K562 (cell line): ENCODE measurements around the gene DYNLT4. TPM values are rescaled to one million over a fixed set of nuclear protein-coding genes. Genes with fewer than 3 reads are reported as not detected.

Experiments
- ARID1B ChIP-seq: fragments of 450-650 bp; IDR thresholded peaks from 2 replicates; pipeline ENCODE4 v1.6.1; 2016; ENCODE audit warnings: antibody characterized with exemption, mild to moderate bottlenecking, inconsistent platforms
- PHF20 ChIP-seq: fragments of 450-650 bp; IDR thresholded peaks from 2 replicates; pipeline ENCODE4 v1.6.1; 2018; ENCODE audit not compliant: partially characterized antibody
- ZFP30 ChIP-seq: fragments of 250-450 bp; sonication (Bioruptor Pico); IDR thresholded peaks from 2 replicates; pipeline ENCODE4 v1.8.0; 2022; ENCODE audit warnings: moderate library complexity, mild to moderate bottlenecking, inconsistent platforms, borderline replicate concordance
- ZNF23 ChIP-seq: fragments of 250-450 bp; sonication (Bioruptor Pico); IDR thresholded peaks from 2 replicates; pipeline ENCODE4 v1.4.0; 2020; ENCODE audit warnings: mild to moderate bottlenecking
- polyA plus RNA-seq, 8 experiments: library from polyadenylated mRNA; depleted of rRNA in 4 of 8; stranded (reverse) in 5 of 8; unstranded in 3 of 8; fragments of >200 nt; fragmentation: Nextera tagmentation in 2 of 8; fragmentation: Illumina TruSeq in 1 of 8; extraction: Ambion mirVana in 2 of 8; extraction: Trizol in 1 of 8; gene quantifications; 2 replicates each; pipeline versions ENCODE4 v1.2.1 to v1.2.3, GENCODE V29; 2011 to 2014; ENCODE audit warnings: inconsistent platforms in 1 of 8, missing spikeins in 1 of 8
- total RNA-seq, 7 experiments: library from RNA; depleted of rRNA in 6 of 7; stranded (reverse); fragments of >200 nt in 6 of 7; fragmentation: Illumina TruSeq in 2 of 7; extraction: Trizol in 2 of 7; gene quantifications; 2 replicates each; pipeline versions ENCODE4 v1.2.1 to v1.2.3, GENCODE V29; 2011 to 2021; ENCODE audit warnings: low replicate concordance in 1 of 7
- TF ChIP-seq, protein P1 (sequence below): fragments of 250-450 bp; sonication (Bioruptor Pico); IDR thresholded peaks from 2 replicates; pipeline ENCODE4 v1.4.0; 2020; ENCODE audit warnings: mild to moderate bottlenecking, moderate library complexity
- TF ChIP-seq, protein P2 (sequence below), 2 experiments: fragments of 450-650 bp; IDR thresholded peaks; 2 replicates each; pipeline ENCODE4 v1.6.1; 2016
- TF ChIP-seq, protein P3 (sequence below): fragments of 450-650 bp; formaldehyde crosslinking; IDR thresholded peaks from 2 replicates; pipeline ENCODE4 v1.4.0; 2020; ENCODE audit warnings: mild to moderate bottlenecking, moderate library complexity
- TF ChIP-seq, protein P4 (sequence below): sonication (generic); IDR thresholded peaks from 2 replicates; pipeline ENCODE4 v1.6.1; 2016

DYNLT4 gene
- total and polyA plus RNA-seq, 9 of the 15 experiments (the other 6 are each of a cell fraction or from before 2014, with no cell fraction given) = 0.29 to 0.73 TPM; not detected in 7

DNA sequence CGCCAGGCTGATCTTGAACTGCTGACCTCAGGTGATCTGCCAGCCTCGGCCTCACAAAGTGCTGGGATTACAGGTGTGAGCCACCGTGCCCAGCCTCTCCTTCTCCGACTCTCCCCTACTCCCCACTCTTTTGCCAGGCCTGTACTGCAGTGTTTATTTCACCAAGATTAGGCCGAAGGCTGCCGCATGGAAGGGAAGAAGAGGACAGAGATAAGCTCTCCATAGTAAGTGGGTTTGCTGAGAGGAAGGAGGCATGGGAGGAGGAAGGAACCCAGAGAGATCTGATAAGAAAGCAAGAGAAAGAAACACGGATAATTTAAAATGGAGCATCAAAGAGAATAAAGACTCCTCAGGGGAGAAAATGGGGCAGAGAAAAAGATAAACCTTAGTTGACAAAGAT, 27.2 kb upstream of the DYNLT4 start (continued):
- TF ChIP-seq, protein P1, sequence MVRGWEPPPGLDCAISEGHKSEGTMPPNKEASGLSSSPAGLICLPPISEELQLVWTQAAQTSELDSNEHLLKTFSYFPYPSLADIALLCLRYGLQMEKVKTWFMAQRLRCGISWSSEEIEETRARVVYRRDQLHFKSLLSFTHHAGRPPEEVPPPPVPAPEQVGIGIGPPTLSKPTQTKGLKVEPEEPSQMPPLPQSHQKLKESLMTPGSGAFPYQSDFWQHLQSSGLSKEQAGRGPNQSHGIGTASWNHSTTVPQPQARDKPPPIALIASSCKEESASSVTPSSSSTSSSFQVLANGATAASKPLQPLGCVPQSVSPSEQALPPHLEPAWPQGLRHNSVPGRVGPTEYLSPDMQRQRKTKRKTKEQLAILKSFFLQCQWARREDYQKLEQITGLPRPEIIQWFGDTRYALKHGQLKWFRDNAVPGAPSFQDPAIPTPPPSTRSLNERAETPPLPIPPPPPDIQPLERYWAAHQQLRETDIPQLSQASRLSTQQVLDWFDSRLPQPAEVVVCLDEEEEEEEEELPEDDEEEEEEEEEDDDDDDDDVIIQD (CRISPR knock-in tag) = no peak
- TF ChIP-seq ZFP30 (CRISPR knock-in tag) (no peak), PHF20 (no peak), ZNF23 (CRISPR knock-in tag) (no peak), ARID1B (peak; percentile 46; the same call in 1 of the 2 replicates)
- TF ChIP-seq, protein P2, sequence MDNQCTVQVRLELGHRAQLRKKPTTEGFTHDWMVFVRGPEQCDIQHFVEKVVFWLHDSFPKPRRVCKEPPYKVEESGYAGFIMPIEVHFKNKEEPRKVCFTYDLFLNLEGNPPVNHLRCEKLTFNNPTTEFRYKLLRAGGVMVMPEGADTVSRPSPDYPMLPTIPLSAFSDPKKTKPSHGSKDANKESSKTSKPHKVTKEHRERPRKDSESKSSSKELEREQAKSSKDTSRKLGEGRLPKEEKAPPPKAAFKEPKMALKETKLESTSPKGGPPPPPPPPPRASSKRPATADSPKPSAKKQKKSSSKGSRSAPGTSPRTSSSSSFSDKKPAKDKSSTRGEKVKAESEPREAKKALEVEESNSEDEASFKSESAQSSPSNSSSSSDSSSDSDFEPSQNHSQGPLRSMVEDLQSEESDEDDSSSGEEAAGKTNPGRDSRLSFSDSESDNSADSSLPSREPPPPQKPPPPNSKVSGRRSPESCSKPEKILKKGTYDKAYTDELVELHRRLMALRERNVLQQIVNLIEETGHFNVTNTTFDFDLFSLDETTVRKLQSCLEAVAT (IDR thresholded peaks at IDR 0.05) = no peak
- TF ChIP-seq, protein P3, sequence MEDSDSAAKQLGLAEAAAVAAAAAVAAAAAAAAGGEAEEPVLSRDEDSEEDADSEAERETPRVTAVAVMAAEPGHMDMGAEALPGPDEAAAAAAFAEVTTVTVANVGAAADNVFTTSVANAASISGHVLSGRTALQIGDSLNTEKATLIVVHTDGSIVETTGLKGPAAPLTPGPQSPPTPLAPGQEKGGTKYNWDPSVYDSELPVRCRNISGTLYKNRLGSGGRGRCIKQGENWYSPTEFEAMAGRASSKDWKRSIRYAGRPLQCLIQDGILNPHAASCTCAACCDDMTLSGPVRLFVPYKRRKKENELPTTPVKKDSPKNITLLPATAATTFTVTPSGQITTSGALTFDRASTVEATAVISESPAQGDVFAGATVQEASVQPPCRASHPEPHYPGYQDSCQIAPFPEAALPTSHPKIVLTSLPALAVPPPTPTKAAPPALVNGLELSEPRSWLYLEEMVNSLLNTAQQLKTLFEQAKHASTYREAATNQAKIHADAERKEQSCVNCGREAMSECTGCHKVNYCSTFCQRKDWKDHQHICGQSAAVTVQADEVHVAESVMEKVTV (CRISPR knock-in tag) = no peak
- TF ChIP-seq, protein P4, sequence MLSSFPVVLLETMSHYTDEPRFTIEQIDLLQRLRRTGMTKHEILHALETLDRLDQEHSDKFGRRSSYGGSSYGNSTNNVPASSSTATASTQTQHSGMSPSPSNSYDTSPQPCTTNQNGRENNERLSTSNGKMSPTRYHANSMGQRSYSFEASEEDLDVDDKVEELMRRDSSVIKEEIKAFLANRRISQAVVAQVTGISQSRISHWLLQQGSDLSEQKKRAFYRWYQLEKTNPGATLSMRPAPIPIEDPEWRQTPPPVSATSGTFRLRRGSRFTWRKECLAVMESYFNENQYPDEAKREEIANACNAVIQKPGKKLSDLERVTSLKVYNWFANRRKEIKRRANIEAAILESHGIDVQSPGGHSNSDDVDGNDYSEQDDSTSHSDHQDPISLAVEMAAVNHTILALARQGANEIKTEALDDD = no peak
